Sigmoid colon (tissue), 7 donors: ENCODE measurements around the gene CCDC81. TPM values are rescaled to one million over a fixed set of nuclear protein-coding genes. Genes with fewer than 3 reads are reported as not detected.

Experiments used
- DNase-seq: peaks from one replicate; pipeline ENCODE4 v3.0.0-alpha.2; 2019
- H3K27ac ChIP-seq, 4 donors: fragments of 200-600 bp; sonication (generic); one replicate each; pipeline ENCODE4 v1.5.1; 2016 to 2019; ENCODE audit warnings: mild to moderate bottlenecking in 1 of 4
- H3K27me3 ChIP-seq, 3 donors: fragments of 200-600 bp; sonication (generic); one replicate each; pipeline ENCODE4 v1.5.1; 2019; ENCODE audit warnings: mild to moderate bottlenecking in 1 of 3
- H3K36me3 ChIP-seq, 4 donors: fragments of 200-600 bp; sonication (generic); one replicate each; pipeline ENCODE4 v1.5.1; 2016 to 2019
- H3K4me1 ChIP-seq, 4 donors: fragments of 200-600 bp; sonication (generic); one replicate each; pipeline ENCODE4 v1.5.1; 2017 to 2019
- H3K4me3 ChIP-seq, 4 donors: fragments of 200-600 bp; sonication (generic); one replicate each; pipeline ENCODE4 v1.5.1; 2017 to 2019; ENCODE audit warnings: mild to moderate bottlenecking in 2 of 4, moderate library complexity in 1 of 4
- H3K9me3 ChIP-seq, 4 donors: fragments of 200-600 bp in 3 of 4; sonication (generic) in 3 of 4; one replicate each; pipeline versions ENCODE4 v1.5.1 to v1.6.1; 2013 to 2019
- CTCF ChIP-seq, 4 experiments: fragments of 450-650 bp in 3 of 4; fragments of 200-600 bp in 1 of 4; IDR thresholded peaks; one replicate each; pipeline ENCODE4 v1.5.1; 2016 to 2019; ENCODE audit warnings: antibody characterized with exemption in 4 of 4, mild to moderate bottlenecking in 3 of 4, moderate library complexity in 2 of 4
- EP300 ChIP-seq, 4 donors: sonication (generic); formaldehyde crosslinking; IDR thresholded peaks; one replicate each; pipeline ENCODE4 v1.6.1; 2017; ENCODE audit warnings: antibody characterized with exemption in 4 of 4
- POLR2A ChIP-seq, 2 donors: fragments of 450-650 bp; IDR thresholded peaks; one replicate each; pipeline ENCODE4 v1.6.1; 2016; ENCODE audit warnings: antibody characterized with exemption in 2 of 2, mild to moderate bottlenecking in 2 of 2, moderate library complexity in 2 of 2
- POLR2AphosphoS5 ChIP-seq, 4 donors: sonication (generic); formaldehyde crosslinking; IDR thresholded peaks; one replicate each; pipeline ENCODE4 v1.6.1; 2017; ENCODE audit warnings: antibody characterized with exemption in 4 of 4
- WGBS, 2 donors: extraction: QIAGEN DNeasy Blood & Tissue Kit; methylation state at CpG; one replicate each; pipeline ENCODE4 v1.1.7; 2013; 5-methylcytosine and 5-hydroxymethylcytosine counted together
- intact Hi-C: fragments of 100-400 bp; cut with DNase I; formaldehyde crosslinking; loops from one replicate; pipeline ENCODE4 v1.15.1; 2023
- polyA plus RNA-seq, 3 donors: library from polyadenylated mRNA; stranded (reverse); fragments of 200-250 nt; gene quantifications; one replicate each; pipeline ENCODE4 v1.2.3, GENCODE V29; 2013
- total RNA-seq, 4 donors: library from RNA; depleted of rRNA; stranded (reverse); fragments of >200 nt; gene quantifications; one replicate each; pipeline ENCODE4 v1.1.0, GENCODE V29; 2016
- donor health status: healthy with polysubstance abuse.
- donor health status: Bipolar disorder and iron deficiency.
- donor health status: healthy.

Gene CCDC81
- total and polyA plus RNA-seq, 7 donors = 0.22 to 1.8 (median 0.55) TPM; not detected in 2

- H3K27ac ChIP-seq = no peak overlapping the region
- H3K4me3 ChIP-seq = no peak overlapping the region
- intact Hi-C loops = no loop called here
- H3K4me1 ChIP-seq = no peaks in the 10 kb centered on the region
- TF ChIP-seq POLR2A (IDR thresholded peaks at IDR 0.05) (no peak), EP300 (IDR thresholded peaks at IDR 0.05) (no peak), CTCF (IDR thresholded peaks at IDR 0.05) (no peak), POLR2AphosphoS5 (IDR thresholded peaks at IDR 0.05) (no peak)
- 0 to 1% methylated on average over 1 of the region's 1 CpG for WGBS, 2 donors
- DNase-seq = no peak
- H3K9me3 ChIP-seq = no peaks in the 10 kb centered on the region
- no peaks in the 10 kb centered on the region for H3K27me3 ChIP-seq
- H3K36me3 ChIP-seq = peaks cover 0 to 47% (median 2%) of the 10 kb centered on the region in 4 donors
These were observed 68.7 kb downstream of the CCDC81 start for GRCh38 chr11:86443415-86443814.

GRCh38 chr11:86444981-86445380 is 70.3 kb downstream of the CCDC81 start:
- H3K4me3 ChIP-seq = no peak overlapping the region
- peaks cover 0 to 47% (median 2%) of the 10 kb centered on the region in 4 donors for H3K36me3 ChIP-seq
- no peaks in the 10 kb centered on the region for H3K9me3 ChIP-seq
- H3K27me3 ChIP-seq = no peaks in the 10 kb centered on the region
- 97% methylated on average over 1 of the region's 1 CpG for WGBS, 2 donors
- TF ChIP-seq POLR2A (IDR thresholded peaks at IDR 0.05) (no peak), EP300 (IDR thresholded peaks at IDR 0.05) (no peak), POLR2AphosphoS5 (IDR thresholded peaks at IDR 0.05) (no peak), CTCF (IDR thresholded peaks at IDR 0.05) (no peak)
- DNase-seq = no peak
- H3K4me1 ChIP-seq = no peaks in the 10 kb centered on the region
- H3K27ac ChIP-seq = no peak overlapping the region
- intact Hi-C loops = no loop called here

DNA sequence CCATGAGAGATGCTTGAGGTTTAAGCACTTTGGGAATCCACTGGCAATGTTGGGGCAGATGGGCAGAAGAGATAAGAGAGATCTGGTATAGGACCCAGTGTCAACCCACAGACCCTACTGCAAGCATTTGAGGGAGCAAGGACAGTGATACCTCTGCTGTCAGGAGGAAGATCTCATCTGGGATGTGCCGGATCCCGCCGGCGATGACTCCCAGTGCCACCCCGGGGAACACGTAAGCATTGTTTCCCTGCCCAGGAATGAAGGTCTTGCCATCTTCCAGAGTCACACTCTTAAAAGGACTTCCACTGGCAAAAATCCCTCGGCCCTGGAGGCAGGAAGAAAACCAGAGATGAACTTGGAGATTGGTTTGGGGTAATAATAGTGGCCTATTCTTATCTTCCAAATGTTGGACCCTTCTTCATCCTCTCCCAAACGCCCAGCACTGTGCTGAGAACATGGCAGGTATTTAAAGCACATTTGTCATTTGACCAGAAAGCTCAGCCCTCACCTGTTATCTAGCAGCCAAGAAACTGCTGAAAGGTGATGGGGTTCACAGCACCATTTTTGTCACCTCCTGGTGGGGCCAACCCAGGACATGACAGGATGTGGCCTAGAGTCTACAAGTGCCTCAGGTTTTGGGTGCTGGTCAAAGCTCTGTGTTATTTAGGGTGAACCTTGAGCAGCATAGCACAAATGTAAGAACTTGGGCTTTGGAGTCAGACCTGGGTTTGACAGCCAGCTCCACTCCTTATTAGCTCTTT is 71.7 kb downstream of the CCDC81 start:
- TF ChIP-seq EP300 (IDR thresholded peaks at IDR 0.05) = no peak
- no peak for TF ChIP-seq POLR2A (IDR thresholded peaks at IDR 0.05)
- no peak for TF ChIP-seq POLR2AphosphoS5 (IDR thresholded peaks at IDR 0.05)
- no peak for TF ChIP-seq CTCF (IDR thresholded peaks at IDR 0.05)
- no peak for DNase-seq
- Histone ChIP-seq H3K27me3 (no peaks in the 10 kb centered on the region), H3K9me3 (no peaks in the 10 kb centered on the region), H3K36me3 (peaks cover 0 to 37% (median 2%) of the 10 kb centered on the region in 4 donors), H3K4me3 (no peak overlapping the region), H3K27ac (no peak overlapping the region), H3K4me1 (no peaks in the 10 kb centered on the region)
- WGBS, 2 donors = 94 to 96% methylated on average over 8 of the region's 8 CpGs
- intact Hi-C loops = no loop called here

- DNase-seq = no peak
- no peaks in the 10 kb centered on the region for H3K9me3 ChIP-seq
- no peaks in the 10 kb centered on the region for H3K27me3 ChIP-seq
- WGBS, 2 donors = 96 to 97% methylated on average over 12 of the region's 12 CpGs
- no peaks in the 10 kb centered on the region for H3K4me1 ChIP-seq
- TF ChIP-seq POLR2AphosphoS5 (IDR thresholded peaks at IDR 0.05) (no peak), EP300 (IDR thresholded peaks at IDR 0.05) (no peak), CTCF (IDR thresholded peaks at IDR 0.05) (no peak), POLR2A (IDR thresholded peaks at IDR 0.05) (no peak)
- intact Hi-C loops = no loop called here
- H3K27ac ChIP-seq = no peak overlapping the region
- H3K4me3 ChIP-seq = no peak overlapping the region
- peaks cover 0 to 32% (median 2%) of the 10 kb centered on the region in 4 donors for H3K36me3 ChIP-seq
These were observed 72.2 kb downstream of the CCDC81 start for GRCh38 chr11:86446924-86447285.
